ENCODE data around the gene EFHD2. TPM values are rescaled to one million over a fixed set of nuclear protein-coding genes. Genes with fewer than 3 reads are reported as not detected.
"Not testable (repeated sequence)": the region's sequence is repeated elsewhere in the genome, so short reads cannot be mapped to it uniquely, and the experiment has no call there.

The EFHD2 gene
- total RNA-seq, 4 donors from 2014 or later, result 12.1 to 32.5 (median 20.4) TPM

DNA sequence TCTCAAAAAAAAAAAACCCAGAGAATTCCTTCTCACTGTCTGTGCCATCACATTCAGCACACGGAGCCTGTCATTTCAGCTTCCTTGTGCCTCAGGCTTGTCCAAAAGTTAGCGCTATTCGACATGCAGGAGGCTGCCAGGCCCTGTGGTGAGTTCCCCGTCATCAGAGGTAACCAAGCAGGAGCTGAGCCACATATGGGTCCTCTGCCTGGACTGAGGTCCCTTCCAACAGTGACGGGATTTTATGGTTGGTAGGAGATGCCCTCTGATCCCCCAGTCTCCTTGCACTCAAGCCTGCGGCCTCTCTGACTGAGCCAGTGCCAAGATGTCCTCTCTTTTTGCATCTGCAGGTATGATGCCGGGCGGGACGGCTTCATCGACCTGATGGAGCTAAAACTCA lies 15.8 kb downstream of the EFHD2 start:
- Histone ChIP-seq H3K9me3 (no peaks in the 10 kb centered on the region), H3K4me3 (no peak overlapping the region), H3K36me3 (no peaks in the 10 kb centered on the region), H3K27ac (no peak overlapping the region), H3K4me1 (no peaks in the 10 kb centered on the region), H3K27me3 (no peaks in the 10 kb centered on the region)
- DNase-seq, result no peak
- intact Hi-C loops (cut with DNase I; ENCODE audit: low total_unique reads), result no loop called here
- TF ChIP-seq, protein P1, sequence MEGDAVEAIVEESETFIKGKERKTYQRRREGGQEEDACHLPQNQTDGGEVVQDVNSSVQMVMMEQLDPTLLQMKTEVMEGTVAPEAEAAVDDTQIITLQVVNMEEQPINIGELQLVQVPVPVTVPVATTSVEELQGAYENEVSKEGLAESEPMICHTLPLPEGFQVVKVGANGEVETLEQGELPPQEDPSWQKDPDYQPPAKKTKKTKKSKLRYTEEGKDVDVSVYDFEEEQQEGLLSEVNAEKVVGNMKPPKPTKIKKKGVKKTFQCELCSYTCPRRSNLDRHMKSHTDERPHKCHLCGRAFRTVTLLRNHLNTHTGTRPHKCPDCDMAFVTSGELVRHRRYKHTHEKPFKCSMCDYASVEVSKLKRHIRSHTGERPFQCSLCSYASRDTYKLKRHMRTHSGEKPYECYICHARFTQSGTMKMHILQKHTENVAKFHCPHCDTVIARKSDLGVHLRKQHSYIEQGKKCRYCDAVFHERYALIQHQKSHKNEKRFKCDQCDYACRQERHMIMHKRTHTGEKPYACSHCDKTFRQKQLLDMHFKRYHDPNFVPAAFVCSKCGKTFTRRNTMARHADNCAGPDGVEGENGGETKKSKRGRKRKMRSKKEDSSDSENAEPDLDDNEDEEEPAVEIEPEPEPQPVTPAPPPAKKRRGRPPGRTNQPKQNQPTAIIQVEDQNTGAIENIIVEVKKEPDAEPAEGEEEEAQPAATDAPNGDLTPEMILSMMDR (IDR thresholded peaks at IDR 0.05), result no peak
- no peak for TF ChIP-seq POLR2A (IDR thresholded peaks at IDR 0.05)

DNA sequence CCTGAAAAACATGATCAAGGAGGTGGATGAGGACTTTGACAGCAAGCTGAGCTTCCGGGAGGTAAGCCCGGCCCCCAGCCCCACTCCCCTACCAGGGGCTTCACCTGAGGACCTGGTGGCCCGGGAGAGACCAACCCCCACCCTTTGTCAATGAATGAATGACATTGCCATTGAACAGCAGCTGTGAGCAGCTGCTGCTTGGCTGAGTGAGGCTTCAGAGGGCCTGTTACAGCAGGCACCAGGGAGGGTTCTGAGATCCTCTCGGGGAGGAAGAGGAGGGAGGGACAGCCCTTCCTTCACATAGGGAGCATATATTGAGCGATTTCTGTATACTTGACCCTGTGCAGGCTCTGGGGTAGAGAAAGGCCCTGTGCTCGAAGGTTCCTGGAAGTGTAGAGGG lies 16.3 kb downstream of the EFHD2 start:
- intact Hi-C loops (cut with DNase I; ENCODE audit: low total_unique reads), result no loop called here
- Histone ChIP-seq H3K27ac (peak overlapping the region in 1 of 2 donors; percentile 42), H3K4me3 (no peak overlapping the region), H3K9me3 (no peaks in the 10 kb centered on the region), H3K4me1 (no peaks in the 10 kb centered on the region), H3K36me3 (no peaks in the 10 kb centered on the region), H3K27me3 (no peaks in the 10 kb centered on the region)
- DNase-seq, result no peak
- TF ChIP-seq, protein P1 (IDR thresholded peaks at IDR 0.05), result no peak
- no peak for TF ChIP-seq POLR2A (IDR thresholded peaks at IDR 0.05)

DNA sequence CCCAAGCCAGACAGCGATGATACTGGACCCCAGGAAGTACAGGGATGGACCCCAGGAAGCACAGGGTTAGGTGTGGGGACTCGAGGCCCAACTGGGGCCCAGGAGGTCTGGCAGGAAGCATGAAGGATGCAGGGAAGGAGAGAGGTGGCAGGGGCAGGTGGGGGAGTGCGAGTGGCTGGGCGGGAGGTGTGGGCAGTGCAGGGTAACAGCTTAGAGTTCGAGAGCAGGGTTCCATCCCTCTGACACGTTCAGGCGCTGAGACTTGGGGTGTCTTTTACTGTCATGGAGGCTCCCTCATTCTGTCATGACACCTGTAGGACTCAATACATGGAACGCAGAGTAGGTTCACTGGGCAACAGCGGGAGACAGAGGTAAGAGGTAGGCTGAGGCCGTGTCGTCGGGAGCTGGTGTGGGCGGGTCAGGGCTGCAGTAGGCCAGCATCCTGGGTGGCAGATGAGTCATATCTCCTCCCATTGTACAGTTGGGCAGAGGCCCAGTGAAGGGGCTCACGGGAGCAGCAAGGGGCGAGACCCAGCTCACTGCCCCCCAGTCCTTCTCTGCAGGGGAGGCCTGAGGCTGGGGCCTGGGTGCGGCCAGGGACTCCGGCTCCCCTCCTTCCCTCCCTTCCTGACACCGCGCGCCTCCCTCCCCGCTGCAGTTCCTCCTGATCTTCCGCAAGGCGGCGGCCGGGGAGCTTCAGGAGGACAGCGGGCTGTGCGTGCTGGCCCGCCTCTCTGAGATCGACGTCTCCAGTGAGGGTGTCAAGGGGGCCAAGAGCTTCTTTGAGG lies 17.0 kb downstream of the EFHD2 start:
- H3K4me3 ChIP-seq, result no peak overlapping the region
- intact Hi-C loops (cut with DNase I; ENCODE audit: low total_unique reads), result no loop called here
- no peaks in the 10 kb centered on the region for H3K9me3 ChIP-seq
- H3K27ac ChIP-seq, result peak overlapping the region; percentile 18 to 42
- no peaks in the 10 kb centered on the region for H3K4me1 ChIP-seq
- no peaks in the 10 kb centered on the region for H3K36me3 ChIP-seq
- DNase-seq, result peak; percentile 55 to 63
- no peak for TF ChIP-seq POLR2A (IDR thresholded peaks at IDR 0.05)
- TF ChIP-seq, protein P1 (IDR thresholded peaks at IDR 0.05), result peak; percentile 30 to 71 (median 50)
- H3K27me3 ChIP-seq, result no peaks in the 10 kb centered on the region

DNA sequence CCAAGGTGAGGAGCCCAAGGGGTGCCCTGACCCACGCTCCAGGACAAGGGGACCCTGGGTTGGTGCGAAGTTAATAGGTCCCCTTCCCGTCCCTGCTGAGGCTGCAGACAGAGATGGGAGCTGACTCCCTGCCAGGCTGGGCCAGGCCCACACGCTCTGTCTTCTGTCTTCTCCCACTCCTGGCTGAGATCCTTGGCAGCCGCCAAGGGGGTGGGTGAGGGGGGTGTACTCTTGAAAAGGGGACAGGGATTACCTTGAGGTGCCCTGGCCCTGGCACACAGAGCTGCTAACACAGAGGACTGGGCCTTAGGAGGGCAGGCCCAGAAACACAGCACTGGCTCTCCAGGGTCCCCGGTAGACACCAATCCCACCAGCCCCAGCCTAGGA lies 17.6 kb downstream of the EFHD2 start:
- intact Hi-C loops (cut with DNase I; ENCODE audit: low total_unique reads), result no loop called here
- Histone ChIP-seq H3K36me3 (no peaks in the 10 kb centered on the region), H3K4me3 (no peak overlapping the region), H3K4me1 (no peaks in the 10 kb centered on the region), H3K27ac (peak overlapping the region; percentile 18 to 42), H3K27me3 (no peaks in the 10 kb centered on the region), H3K9me3 (no peaks in the 10 kb centered on the region)
- TF ChIP-seq, protein P1 (IDR thresholded peaks at IDR 0.05), result peak in 1 of 4 experiments; percentile 1
- no peak for TF ChIP-seq POLR2A (IDR thresholded peaks at IDR 0.05)
- peak; percentile 44 to 54 for DNase-seq

DNA sequence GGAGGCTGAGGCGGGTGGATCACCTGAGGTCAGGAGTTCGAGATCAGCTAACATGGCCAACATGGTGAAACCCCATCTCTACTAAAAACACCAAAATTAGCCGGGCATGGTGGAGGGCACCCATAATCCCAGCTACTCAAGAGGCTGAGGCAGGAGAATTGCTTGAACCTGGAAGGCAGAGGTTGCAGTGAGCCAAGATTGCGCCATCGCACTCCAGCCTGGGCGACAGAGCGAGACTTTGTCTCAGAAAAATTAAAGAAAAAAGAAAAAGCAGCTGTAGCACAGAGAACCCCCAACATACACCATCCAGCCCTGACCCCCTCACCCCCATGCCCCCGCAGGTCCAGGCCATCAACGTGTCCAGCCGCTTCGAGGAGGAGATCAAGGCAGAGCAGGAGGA lies 18.6 kb downstream of the EFHD2 start:
- H3K4me1 ChIP-seq; H3K36me3 ChIP-seq; H3K9me3 ChIP-seq; H3K27me3 ChIP-seq; H3K27ac ChIP-seq; H3K4me3 ChIP-seq; DNase-seq; intact Hi-C loops (cut with DNase I; ENCODE audit: low total_unique reads): not testable (repeated sequence)
